Measurements from ENCODE around the gene MARCHF10.
"Not testable (repeated sequence)": the region's sequence is repeated elsewhere in the genome, so short reads cannot be mapped to it uniquely, and the experiment has no call there.

MARCHF10 gene, protein sequence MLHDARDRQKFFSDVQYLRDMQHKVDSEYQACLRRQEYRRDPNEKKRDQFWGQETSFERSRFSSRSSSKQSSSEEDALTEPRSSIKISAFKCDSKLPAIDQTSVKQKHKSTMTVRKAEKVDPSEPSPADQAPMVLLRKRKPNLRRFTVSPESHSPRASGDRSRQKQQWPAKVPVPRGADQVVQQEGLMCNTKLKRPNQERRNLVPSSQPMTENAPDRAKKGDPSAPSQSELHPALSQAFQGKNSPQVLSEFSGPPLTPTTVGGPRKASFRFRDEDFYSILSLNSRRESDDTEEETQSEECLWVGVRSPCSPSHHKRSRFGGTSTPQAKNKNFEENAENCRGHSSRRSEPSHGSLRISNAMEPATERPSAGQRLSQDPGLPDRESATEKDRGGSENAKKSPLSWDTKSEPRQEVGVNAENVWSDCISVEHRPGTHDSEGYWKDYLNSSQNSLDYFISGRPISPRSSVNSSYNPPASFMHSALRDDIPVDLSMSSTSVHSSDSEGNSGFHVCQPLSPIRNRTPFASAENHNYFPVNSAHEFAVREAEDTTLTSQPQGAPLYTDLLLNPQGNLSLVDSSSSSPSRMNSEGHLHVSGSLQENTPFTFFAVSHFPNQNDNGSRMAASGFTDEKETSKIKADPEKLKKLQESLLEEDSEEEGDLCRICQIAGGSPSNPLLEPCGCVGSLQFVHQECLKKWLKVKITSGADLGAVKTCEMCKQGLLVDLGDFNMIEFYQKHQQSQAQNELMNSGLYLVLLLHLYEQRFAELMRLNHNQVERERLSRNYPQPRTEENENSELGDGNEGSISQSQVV

DNA sequence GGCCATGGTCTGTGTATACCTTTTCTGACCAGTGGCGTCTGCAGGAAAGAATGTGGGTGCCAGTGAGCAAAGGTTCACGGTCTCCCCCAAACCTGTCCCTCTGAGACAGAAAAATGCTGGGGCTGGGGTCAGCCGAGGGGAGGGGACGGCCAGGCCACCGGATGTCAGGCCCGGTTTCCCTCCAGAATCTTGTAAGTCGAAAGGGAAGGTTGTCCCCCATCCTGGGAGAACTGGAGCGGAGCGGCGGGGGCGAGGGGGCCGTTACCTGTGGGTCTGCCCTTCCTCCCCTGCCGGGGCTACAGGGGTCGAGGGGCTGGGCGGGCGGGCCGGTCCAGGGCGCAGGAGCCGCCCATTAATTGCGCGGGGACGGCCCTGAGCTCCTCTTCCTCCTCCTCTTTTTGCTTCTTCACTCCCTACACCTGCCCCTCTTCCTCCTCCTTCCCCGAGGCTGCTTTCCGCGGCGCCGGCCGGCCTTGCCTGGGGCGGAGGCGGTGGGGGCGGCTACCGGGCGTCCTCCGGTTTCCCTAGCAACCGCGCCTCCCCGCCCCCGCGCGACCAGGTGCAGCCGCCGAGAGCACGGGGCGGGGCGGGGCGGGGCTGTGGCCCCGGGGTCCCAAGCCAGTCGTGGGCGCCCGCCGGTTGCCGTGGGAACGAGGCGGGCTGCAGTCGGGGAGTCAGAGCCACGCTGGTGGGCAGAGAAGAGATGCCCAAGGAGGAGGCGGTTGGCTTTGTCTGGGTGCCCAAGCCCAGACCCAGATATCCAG is at the start of gene MARCHF10:
TSS of gene MARCHF10 (minus strand) at position 503 of the 764 bp plus-strand sequence. CDS start 6,579 bp downstream, outside the sequence.
- peak; percentile 30 for DNase-seq

DNA sequence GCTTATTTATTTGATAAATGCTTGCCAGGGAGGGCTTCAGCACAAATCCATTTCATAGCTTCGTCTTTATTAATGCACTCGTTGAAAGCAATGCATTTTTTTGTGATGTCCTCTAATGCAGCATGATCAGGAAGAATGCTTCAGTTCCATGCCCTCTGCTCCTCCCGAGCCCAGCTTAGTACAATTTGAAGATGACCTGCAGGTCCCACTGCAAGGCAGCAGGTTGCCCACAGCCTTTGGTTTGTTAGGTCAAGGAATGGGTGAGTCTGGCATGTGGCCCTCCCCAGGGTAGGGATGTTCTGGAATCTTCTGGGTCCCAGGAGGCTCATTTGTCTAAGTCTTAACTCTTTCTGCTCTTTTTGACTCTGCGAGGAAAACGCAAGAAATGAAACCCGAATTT is 49.4 kb upstream of the MARCHF10 start:
- DNase-seq = no peak

DNA sequence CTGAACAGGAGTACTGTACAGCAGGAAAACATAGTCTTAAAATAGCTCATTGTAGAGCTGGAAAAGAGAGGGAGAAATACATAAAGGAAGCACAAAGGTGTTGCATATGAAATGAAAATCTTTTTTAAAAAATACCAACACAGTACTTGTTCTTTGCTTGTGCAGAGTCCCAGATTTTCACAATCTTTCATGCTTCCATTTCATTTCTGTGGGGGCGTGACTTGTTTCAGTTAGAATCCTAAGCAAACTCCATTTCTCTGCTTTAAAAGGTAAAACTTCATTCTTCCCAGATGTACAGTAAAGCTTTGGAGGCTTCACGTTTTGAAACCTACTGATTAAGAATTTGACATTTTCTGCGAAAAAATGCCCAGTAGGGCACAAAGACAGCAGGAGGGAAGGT is 48.5 kb upstream of the MARCHF10 start:
- no peak for DNase-seq

DNA sequence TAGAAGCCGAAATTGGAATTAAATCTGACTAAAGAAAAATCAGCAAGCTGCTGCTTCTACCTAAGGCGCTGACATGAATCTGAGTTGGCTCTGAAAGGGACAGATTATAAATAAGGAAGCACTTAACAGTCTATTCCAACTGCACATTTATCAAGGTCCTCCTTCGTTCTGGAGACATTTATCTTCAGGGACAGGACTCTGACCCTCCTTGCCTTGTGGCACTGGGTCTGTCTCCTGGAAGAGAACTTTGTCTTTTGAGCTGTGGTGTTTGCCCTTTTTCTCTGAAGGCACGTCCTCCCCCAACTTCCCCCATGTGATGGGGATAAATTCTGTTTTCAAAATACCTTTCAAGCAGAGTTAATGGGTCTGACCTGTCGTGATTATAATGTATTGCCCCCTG is 47.0 kb upstream of the MARCHF10 start:
- DNase-seq = no peak

DNA sequence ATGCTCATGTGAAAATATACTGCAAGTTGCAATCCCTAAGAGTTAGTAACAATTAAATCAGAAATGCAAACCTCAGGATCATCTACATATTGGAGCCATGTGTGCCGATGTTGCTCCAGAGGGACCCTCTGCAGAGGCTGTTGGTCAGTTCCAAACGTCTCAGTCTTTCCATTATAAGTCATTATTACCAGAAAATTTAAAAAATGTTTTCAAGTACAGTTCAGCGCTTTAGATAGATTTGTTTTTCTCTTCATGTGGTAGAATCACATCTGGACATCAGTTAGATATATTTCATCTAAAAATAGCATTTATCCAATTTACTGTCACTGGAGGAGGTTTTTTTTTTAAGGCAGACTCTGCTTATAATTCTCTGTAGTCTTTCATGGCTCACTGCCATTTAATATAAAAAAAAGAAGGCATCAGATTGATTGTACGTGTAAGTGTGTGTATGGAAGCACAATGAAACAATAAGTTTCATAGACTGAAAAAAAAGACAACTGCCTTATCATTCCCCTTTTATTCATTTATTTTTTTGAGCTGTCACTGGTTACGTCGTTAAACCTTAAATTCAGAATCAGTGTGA is 46.1 kb upstream of the MARCHF10 start:
- no peak for DNase-seq

DNA sequence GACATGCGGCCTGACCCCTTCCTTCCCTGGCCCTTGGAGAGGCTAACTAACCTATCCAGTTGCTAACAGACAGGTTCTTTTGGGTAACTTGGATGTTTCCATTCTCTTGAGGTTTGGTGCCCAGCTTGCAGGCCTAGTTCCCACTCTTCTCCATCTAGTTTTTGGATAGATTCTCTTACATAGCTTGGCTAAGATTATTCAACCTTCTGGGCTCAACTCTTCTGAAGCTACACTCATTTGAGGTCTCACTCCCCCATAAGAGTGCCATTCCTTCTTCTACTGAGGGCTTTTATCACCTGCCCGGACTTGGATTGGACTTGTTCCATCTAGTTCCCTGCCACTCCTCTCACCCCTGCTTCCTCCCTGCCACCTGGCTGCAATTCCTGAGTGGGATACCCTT is 44.1 kb upstream of the MARCHF10 start:
- no peak for DNase-seq

DNA sequence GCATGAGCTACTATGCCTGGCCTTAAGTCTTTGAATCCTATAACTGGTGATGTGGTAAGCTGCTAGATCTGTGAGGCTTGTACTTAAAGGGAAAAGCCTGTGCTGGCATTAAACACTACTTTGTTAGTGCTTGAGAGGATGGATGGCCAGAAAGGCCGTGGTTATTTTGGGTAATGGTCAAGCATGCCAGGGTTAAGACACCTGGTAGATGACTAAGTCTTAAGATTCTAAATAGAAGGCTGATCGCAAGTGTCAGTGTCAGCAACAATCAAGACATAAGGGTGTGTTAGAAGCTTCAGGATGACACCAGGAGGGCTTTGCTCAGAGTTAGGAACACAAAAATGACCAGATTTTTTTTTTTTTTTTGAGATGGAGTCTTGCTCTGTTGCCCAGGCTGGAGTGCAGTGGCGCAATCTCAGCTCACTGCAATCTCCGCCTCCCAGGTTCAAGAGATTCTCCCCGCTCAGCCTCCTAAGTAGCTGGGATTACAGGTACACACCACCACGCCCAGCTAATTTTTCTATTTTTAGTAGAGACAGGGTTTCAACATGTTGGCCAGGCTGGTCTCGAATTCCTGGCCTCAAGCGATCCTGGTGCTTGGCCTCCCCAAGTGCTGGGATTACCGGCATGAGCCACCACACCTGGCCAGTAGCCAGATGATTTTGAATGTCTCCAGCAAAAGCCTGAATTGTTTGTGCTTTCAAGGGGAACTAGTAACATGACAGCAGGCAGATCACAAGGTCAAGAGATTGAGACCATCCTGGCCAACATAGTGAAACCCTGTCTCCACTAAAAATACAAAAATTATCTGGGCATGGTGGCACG is 41.7 kb upstream of the MARCHF10 start:
- not testable (repeated sequence) for DNase-seq

DNA sequence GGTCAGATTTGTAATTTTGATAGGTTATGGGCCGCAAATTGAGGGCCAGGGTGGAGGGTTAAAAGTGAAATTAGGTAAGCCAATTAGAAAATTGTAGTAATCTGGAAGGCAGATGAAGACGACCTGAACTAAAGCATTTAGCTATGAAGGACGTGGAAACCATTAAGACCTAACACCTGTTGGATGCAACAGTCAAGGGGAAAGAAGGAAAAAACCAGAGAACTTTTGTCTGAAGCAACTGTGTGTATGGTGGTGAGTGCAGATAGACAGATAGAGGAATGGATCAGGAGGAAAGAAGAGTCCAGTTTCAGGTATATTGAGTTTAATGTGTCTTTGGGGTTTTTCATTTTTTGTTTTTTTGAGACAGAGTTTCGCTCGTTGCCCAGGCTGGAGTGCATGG is 40.2 kb upstream of the MARCHF10 start:
- no peak for DNase-seq

DNA sequence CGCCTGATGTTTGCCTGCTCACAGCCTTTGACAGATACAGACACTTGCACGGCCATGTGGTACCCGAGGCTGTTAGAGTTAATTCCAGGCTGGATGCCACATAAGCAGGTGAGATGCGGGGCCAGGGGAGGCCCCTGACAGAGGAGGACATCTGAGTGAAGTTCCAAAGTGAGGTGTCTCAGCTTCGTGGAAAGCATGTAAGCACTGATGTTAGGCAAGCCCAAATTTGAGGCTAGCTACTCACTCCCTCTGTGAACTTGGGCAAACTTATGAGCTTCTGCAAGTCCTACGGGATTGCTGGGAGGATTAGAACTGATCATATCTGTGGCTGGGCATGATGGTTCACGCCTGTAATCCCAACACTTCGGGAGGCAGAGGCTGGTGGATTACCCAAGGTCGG is 39.3 kb upstream of the MARCHF10 start:
- DNase-seq = no peak

DNA sequence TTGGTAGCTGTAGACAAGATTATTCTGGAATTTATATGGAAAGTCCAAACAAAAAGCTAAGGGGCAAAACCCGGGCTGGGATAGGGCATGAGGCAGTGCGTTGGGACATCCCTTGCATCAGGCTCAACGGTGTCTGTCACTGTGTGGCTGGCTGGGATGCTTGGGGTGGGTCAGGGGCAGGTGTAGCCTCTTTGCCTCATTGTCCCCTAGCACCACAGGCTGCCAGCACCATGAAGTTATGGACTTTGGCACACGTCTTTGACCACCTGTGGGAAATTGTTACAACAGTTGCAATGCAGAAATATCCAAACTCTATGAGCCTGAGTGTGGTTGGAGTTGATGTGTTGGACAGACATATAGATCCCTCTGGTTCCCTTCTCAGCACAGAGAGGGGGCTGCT is 32.8 kb upstream of the MARCHF10 start:
- DNase-seq = no peak

DNA sequence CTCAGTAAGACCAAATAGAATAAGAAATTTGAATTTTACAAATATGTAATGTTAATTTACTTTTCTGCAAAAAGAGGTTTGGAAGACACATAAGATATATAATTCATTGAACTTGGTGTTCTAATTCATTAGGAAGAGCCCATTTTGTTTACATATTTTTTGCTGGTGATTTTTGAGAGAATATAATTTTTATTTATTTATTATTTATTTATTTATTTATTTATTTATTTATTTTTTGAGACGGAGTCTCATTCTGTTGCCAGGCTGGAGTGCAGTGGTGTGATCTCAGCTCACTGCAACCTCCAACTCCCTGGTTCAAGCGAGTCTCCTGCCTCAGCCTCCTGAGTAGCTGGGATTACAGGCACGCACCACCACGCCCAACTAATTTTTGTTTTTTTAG is 25.7 kb upstream of the MARCHF10 start:
- DNase-seq = not testable (repeated sequence)

DNA sequence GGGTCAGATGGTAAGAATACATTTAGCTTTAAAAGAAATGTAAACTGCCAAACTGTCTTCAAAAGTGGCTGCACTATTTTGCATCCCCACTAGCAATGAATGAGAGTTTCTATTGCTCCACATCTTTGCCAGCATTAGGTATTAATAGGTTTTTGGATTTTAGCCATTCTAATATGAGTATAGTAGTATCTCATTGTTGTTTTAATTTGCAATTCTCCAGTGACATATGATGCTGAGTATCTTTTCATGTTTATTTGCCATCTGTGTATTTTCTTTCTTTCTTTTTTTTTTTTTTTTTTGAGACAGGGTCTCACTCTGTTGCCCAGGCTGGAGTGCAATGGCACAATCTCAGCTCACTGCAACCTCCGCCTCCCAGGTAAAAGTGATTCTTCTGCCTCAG is 24.3 kb upstream of the MARCHF10 start:
- no peak for DNase-seq

DNA sequence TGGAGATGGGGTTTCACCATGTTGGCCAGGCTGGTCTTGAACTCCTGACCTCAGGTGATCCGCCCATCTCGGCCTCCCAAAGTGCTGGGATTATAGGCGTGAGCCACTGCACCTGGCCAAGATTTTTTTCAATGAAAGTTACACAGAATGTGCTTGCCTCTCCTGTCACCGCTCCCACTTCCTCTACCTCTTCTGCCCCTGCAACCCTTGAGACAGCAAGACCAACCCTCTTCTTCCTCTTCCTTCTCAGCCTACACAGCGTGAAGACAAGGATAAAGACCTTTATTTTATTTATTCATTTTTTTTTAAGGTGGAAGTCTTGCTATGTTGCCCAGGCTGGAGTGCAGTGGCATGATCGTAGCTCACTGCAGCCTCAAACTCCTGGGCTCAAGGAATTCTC is 23.0 kb upstream of the MARCHF10 start:
- DNase-seq = not testable (repeated sequence)

DNA sequence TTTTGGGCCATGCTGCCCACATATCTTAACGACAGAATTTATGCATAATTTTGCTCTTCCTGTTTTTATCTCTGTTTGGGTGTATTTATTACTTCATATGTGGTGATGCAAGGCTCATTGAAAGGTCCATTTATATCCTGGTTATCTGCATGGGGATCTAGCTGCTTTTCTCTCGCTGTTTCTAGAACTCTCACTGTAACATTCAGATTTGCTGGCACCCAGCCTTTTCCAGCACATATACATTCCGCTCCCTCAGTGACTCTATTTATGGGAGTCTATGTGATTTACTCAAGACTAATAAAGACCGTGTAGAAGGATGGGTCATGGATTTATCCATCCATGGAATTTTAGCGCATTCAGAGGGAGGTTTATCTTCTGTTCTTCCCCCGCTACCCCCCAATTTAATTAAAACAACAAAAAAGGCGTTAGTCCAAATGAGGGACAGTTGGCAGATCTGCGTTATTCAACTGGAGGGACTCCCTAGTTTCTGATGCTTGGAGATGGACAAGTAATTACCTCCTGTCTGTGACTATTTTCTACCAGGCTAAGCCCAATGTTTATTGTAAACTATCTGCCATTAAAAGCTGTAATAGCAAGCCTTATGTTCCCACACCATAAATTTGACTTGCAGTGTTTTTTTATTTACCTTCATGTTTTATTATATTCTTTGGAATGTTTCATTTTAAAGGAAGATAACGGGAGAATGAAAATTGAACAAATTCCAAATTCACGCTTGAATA is 19.8 kb upstream of the MARCHF10 start:
- no peak for DNase-seq

DNA sequence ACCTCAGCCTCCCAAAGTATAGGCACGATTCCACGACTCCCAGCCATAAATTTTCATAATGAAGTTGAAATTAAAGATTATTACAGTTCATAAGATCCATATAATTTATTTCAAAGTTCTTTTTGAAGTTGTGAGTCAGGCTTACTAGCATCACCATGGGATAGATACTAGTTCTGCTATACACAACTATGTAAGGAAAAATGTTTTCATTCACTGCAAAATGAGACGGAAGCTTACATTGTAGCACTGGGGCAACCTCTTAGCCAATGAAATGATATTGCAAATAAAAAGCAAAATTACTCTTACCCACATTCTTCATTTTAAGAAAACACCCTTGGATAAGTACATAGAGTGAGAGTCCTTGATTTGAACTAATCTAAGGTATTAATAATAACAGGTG is 18.8 kb upstream of the MARCHF10 start:
- no peak for DNase-seq

DNA sequence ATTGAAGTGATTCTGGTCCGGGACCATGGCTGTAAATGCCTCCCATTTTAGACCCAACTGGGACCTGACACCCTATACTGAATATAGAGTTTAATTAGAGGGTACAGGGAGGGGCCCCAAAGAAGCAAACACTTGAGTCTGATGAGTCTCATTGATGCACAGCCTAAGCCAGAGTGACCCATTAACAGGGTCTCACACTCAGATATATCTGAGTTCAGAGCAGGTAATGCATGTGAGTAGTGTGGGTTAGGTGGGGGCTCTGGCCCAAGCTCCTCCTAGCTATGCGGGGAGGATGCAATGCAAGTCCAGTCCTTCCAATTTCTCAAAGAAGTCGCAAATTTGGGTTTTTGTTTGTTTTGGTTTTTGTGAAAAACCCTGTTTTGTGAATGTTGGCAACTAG is 17.1 kb upstream of the MARCHF10 start:
- no peak for DNase-seq

DNA sequence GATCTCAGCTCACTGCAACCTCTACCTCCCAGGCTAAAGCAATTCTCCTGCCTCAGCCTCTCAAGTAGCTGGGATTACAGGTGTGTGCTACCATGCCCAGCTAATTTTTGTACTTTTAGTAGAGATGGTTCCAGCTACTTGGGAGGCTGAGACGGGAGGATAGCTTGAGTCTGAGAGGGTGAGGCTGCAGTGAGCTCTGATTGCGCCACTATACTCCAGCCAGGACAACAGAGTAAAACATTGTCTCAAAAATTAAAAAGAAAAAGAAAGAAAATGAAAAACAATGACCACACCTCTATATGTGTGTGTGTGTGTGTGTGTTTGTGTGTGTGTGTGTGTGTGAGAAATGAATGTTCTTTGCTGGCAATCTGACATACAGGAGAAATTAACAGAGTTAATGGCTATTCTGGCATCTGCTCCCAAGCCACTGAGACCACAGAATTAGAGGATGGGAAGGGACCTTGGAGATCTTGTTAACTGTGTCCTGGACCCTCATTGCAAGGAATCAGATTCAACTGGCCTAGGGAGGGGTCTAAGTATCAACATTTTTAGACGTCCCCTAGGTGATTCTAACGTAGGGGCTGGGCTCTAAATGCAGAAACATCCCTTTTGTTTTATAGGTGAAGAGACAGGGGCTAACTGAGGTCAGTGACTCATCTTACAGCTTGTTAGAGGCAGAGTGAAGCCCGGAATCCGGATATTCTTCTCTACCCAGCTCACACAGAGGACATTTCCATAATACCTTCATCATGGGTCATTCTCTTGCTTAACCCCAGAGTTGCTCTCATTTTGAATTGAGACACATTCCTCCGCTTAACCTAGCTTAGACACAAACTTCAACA is 16.4 kb upstream of the MARCHF10 start:
- no peak for DNase-seq

DNA sequence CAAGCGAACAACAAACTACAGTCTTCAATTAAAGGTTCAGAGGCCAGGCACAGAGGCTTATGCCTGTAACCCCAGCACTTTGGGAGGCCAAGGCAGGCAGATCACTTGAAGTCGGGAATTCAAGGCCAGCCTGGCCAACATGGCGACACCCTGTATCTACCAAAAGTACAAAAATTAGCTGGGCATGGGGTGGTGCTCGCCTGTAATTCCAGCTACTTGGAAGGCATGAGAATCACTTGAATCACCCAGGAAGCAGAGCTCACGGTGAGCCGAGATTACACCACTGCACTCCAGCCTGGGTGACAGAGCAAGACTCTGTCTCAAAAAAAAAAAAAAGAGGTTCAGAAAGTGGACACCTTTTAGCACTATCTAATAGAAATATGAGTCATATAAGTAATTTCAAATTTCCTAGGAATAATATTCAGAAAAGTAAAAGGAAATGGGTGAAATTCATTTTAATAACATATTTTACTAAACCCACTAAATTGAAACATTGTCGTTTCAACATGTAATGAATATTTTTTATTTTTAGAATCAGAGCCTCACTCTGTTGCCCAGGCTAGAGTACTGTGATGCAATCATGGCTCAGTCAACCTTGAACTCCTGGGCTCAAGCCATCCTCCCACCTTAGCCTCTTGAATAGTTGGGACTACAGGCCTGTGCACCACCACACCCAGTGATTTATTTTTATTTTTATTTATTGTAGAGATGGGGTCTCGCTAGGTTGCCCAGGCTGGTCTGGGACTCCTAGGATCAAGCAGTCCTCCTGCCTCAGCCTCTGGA is 15.2 kb upstream of the MARCHF10 start:
- DNase-seq = no peak

DNA sequence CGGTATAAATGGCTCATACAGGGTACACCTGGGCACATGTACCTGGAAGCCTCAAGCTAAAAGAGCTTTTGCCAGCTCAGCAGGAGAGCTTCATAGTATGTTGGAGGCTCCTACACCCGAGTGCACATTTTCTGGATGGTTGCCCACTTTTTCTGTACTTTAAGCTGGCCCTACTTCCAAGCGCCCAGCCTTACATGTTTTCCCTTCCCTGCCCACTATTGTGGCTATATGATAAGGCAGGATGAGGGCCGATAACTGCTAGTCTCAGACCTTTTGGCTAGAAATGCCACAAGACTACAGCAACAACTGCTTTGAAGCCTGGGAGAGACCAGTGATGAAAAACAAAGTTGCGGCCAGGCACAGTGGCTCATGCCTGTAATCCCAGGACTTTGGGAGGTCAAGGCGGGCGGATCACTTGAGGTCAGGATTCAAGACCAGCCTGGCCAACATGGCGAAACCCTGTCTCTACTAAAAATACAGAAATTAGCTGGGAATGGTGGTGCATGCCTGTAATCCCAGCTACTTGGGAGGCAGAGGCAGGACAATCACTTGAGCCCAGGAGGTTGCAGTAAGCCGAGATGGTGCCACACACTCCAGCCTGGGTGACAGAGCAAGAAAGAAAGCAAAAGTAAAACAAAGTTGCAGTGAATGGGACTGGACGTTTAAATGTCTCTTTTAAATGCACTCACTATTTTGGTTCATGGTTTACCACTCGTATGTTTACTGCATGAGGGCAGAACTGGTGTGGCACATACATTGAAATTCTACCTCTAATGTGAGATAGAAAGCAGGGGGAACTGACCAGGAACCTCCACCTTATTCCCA is 14.2 kb upstream of the MARCHF10 start:
- no peak for DNase-seq
